Measurements from ENCODE around the gene KCP. TPM values are rescaled to one million over a fixed set of nuclear protein-coding genes. Genes with fewer than 3 reads are reported as not detected.

KCP gene
- total and polyA plus RNA-seq, 2 of the 13 experiments (the other 11 are each of a cell fraction or from before 2014, with no cell fraction given): 0.37 to 1.0 TPM

DNA sequence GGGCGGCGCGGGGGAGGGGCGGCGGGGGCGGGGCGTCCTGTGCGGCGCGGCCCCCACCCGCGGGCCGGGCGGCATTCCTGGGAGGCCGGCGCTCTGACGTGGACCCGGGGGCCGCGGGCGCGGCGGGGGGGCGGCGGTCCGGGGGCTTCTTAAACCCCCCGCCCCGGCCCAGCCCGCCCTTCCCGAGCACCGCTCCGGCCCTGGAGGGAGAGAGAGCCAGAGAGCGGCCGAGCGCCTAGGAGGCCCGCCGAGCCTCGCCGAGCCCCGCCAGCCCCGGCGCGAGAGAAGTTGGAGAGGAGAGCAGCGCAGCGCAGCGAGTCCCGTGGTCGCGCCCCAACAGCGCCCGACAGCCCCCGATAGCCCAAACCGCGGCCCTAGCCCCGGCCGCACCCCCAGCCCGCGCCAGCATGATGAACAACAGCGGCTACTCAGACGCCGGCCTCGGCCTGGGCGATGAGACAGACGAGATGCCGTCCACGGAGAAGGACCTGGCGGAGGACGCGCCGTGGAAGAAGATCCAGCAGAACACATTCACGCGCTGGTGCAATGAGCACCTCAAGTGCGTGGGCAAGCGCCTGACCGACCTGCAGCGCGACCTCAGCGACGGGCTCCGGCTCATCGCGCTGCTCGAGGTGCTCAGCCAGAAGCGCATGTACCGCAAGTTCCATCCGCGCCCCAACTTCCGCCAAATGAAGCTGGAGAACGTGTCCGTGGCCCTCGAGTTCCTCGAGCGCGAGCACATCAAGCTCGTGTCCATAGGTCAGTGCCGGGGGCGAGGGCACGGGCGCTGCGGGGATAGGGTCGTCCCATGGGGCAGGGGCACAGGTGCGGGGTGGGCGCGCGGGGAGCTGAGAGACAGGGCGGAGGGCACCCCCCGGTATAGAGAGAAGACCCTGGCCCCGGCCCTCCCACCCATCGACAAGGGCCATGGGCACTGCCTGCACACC lies 80.0 kb downstream of the KCP start, which contains the start of gene FLNC:
TSS of gene FLNC (plus strand) at position 176 of the 947 bp plus-strand sequence. CDS start at position 408, 232 bp downstream.
- ChIA-PET CTCF (ENCODE audit: low intra/inter-chr PET ratio, low total read pairs) (no interaction called here), POLR2A (no interaction called here)
- Histone ChIP-seq H3K4me2 (ENCODE audit: low read depth, low read length) (no peak within 1 kb of the TSS), H3K9ac (ENCODE audit: insufficient read depth, low read depth, low read length) (no peak within 1 kb of the TSS), H4K20me1 (ENCODE audit: insufficient read depth, low read length) (no peaks in the 10 kb centered on the region), H3K4me3 (replicated peaks in 1 of 3; ENCODE audit: insufficient read depth in 1 of 3, low read depth in 2 of 3, low read length in 3 of 3) (no peak within 1 kb of the TSS), H3K4me1 (ENCODE audit: insufficient read depth, low read length) (peaks cover 42% of the 10 kb centered on the region), H3K79me2 (ENCODE audit: insufficient read depth, low read length) (no peaks in the 10 kb centered on the region), H2AFZ (ENCODE audit: low read length) (no peak within 1 kb of the TSS), H3K27me3 (ENCODE audit: control insufficient read depth in 1 of 2, insufficient read depth in 2 of 2, low read length in 2 of 2) (peaks cover 3 to 25% of the 10 kb centered on the region in 2 experiments; a peak in 4 of 5 replicates), H3K27ac (ENCODE audit: extremely low read length, insufficient read depth, low read length) (no peak within 1 kb of the TSS), H3K9me3 (ENCODE audit: low read length) (no peaks in the 10 kb centered on the region), H3K36me3 (replicated peaks in 1 of 2; ENCODE audit: control insufficient read depth in 1 of 2, insufficient read depth in 2 of 2, low read length in 2 of 2) (no peaks in the 10 kb centered on the region)
- BruUV-seq (replicated peaks): no TSS peak
- in situ Hi-C loops (cut with HindIII; ENCODE audit: extremely low pct_ligation_motif_present, low pct_unique_long_range_greater_than_20kb) (no loop called here), intact Hi-C loops (cut with micrococcal nuclease; ENCODE audit: unreplicated experiment) (no loop called here)
- FAIRE-seq: no peak
- no peak for DNase-seq (ENCODE audit: low spot score)
- TF ChIP-seq, protein P1, sequence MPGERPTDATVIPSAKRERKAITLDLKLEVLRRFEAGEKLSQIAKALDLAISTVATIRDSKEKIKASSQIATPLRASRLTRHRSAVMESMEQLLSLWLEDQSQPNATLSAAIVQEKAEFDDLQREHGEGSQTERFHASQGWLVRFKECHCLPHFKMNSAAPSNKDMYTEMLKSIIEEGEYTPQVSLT (CRISPR knock-in tag; IDR thresholded peaks at IDR 0.05; ENCODE audit: borderline replicate concordance, low read depth): no peak
- TF ChIP-seq SMARCC2 (IDR thresholded peaks at IDR 0.05): no peak
- TF ChIP-seq ZNF557 (CRISPR knock-in tag; IDR thresholded peaks at IDR 0.05): no peak
- TF ChIP-seq NFYC (CRISPR knock-in tag; IDR thresholded peaks at IDR 0.05): no peak
- no peak for TF ChIP-seq ZNF616 (CRISPR knock-in tag; IDR thresholded peaks at IDR 0.05; ENCODE audit: low read depth)
- no peak for TF ChIP-seq ZNF207 (IDR thresholded peaks at IDR 0.05; ENCODE audit: borderline replicate concordance)
- no peak for TF ChIP-seq ZNF12 (CRISPR knock-in tag; IDR thresholded peaks at IDR 0.05)
- TF ChIP-seq ZNF775 (CRISPR knock-in tag; IDR thresholded peaks at IDR 0.05; ENCODE audit: borderline replicate concordance): no peak
- TF ChIP-seq ZNF432 (CRISPR knock-in tag; IDR thresholded peaks at IDR 0.05; ENCODE audit: borderline replicate concordance): no peak
- TF ChIP-seq NFKBIZ (CRISPR knock-in tag; IDR thresholded peaks at IDR 0.05): no peak
- TF ChIP-seq, protein P2, sequence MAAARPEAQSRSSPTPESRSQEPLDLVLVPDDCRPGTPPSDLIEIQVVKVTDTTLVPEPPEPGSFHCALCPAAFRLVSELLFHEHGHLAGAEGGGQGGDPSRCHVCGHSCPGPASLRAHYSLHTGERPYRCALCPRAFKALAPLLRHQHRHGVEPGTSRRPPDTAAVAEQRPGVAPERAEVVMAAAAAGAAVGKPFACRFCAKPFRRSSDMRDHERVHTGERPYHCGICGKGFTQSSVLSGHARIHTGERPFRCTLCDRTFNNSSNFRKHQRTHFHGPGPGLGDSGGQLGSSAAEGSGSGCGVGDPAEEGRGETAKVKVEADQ (CRISPR knock-in tag; IDR thresholded peaks at IDR 0.05; ENCODE audit: borderline replicate concordance): no peak
- TF ChIP-seq SRY (CRISPR knock-in tag; IDR thresholded peaks at IDR 0.05): no peak
- no peak for TF ChIP-seq ZNF577 (CRISPR knock-in tag; IDR thresholded peaks at IDR 0.05; ENCODE audit: borderline replicate concordance, low read depth)
- no peak for TF ChIP-seq ARID2 (CRISPR knock-in tag; IDR thresholded peaks at IDR 0.05; ENCODE audit: borderline replicate concordance)
- 94% methylated on average over 80 of the region's 109 CpGs for WGBS (ENCODE audit: low lambda C conversion rate)
- ATAC-seq: no peak
